AG10803 (cell line): ENCODE measurements around the gene ERFE.
A peak's percentile ranks its signal among the peaks of the same experiment; 100 is the strongest.

Source experiments
- DNase-seq: peaks from one replicate; pipeline ENCODE4 v3.0.0; 2010; ENCODE audit warnings: low read depth
- H3K4me3 ChIP-seq: 2 replicates; pipeline ENCODE4 v1.5.1; 2011; ENCODE audit warnings: mild to moderate bottlenecking, low read length, control low read depth
- CTCF ChIP-seq: conservative IDR thresholded peaks from 2 replicates; pipeline ENCODE4 v1.5.1; 2011; ENCODE audit warnings: mild to moderate bottlenecking, low read length, control low read depth, inconsistent platforms

Gene ERFE

GRCh38 chr2:238137885-238138284, 20.9 kb upstream of the ERFE start:
- no peak overlapping the region for H3K4me3 ChIP-seq
- DNase-seq, result no peak
- no peak for TF ChIP-seq CTCF

- DNase-seq, result no peak
- no peak within 1 kb of the TSS for H3K4me3 ChIP-seq
Measured at GRCh38 chr2:238138331-238139195, 20.2 kb upstream of the ERFE start, which contains the start of gene KLHL30. TSS of gene KLHL30 (plus strand) at chr2:238138668. CDS start at chr2:238140755, 2,087 bp downstream.

GRCh38 chr2:238139196-238140039, 19.4 kb upstream of the ERFE start:
- TF ChIP-seq CTCF, result peak; percentile 47
- DNase-seq, result no peak
- H3K4me3 ChIP-seq, result no peak overlapping the region

More at GRCh38 chr2:238138331-238139195, 20.2 kb upstream of the ERFE start, which contains the start of gene KLHL30:
- no peak for TF ChIP-seq CTCF

GRCh38 chr2:238140040-238140439, 18.7 kb upstream of the ERFE start:
- TF ChIP-seq CTCF, result no peak
- no peak overlapping the region for H3K4me3 ChIP-seq
- no peak for DNase-seq

GRCh38 chr2:238140721-238141540, 17.8 kb upstream of the ERFE start:
- no peak for TF ChIP-seq CTCF
- no peak overlapping the region for H3K4me3 ChIP-seq
- DNase-seq, result no peak

GRCh38 chr2:238141541-238142318, 17.0 kb upstream of the ERFE start:
- no peak for TF ChIP-seq CTCF
- peak; percentile 36 for DNase-seq
- H3K4me3 ChIP-seq, result no peak overlapping the region
